ENCODE results near the gene MMP11. TPM values are rescaled to one million over a fixed set of nuclear protein-coding genes. Genes with fewer than 3 reads are reported as not detected.

The MMP11 gene
- total and polyA plus RNA-seq, 2 of the 13 experiments (the other 11 are each of a cell fraction or from before 2014, with no cell fraction given) = 8.9 to 28.6 TPM

DNA sequence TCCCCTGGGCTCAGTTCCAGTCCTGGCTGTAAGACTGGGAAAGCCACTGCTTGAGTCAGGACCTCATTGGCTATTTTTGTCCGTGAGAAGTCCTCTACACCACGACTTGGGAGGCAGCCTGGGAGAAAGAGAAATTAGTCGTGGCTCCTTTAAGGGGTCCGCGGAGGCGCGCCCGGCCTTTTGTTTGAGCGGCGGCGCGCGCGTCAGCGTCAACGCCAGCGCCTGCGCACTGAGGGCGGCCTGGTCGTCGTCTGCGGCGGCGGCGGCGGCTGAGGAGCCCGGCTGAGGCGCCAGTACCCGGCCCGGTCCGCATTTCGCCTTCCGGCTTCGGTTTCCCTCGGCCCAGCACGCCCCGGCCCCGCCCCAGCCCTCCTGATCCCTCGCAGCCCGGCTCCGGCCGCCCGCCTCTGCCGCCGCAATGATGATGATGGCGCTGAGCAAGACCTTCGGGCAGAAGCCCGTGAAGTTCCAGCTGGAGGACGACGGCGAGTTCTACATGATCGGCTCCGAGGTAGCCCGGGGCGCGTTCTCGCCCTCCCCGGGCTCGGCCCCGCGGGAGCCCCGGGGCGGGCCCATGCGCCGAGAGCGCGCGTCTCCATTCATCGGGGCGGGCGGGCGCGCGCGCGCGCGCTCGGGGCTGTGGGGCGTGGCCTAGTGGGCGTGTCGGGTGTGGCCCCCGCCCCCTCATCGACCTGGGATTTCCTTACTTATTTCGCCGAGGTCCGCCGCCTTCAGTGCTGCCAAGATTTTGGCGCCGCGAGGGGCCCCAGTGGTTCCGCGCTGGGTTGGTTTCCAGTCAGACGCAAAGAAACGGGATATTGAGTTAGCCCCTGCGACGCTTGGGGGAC, 14.3 kb downstream of the MMP11 start, which contains the start of gene SMARCB1 (continued):
- TF ChIP-seq, protein P1, sequence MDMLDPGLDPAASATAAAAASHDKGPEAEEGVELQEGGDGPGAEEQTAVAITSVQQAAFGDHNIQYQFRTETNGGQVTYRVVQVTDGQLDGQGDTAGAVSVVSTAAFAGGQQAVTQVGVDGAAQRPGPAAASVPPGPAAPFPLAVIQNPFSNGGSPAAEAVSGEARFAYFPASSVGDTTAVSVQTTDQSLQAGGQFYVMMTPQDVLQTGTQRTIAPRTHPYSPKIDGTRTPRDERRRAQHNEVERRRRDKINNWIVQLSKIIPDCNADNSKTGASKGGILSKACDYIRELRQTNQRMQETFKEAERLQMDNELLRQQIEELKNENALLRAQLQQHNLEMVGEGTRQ (IDR thresholded peaks at IDR 0.05; ENCODE audit: low read depth, low read length) = no peak
- TF ChIP-seq, protein P1 (CRISPR knock-in tag; IDR thresholded peaks at IDR 0.05; ENCODE audit: borderline replicate concordance) = no peak
- TF ChIP-seq RFXAP (CRISPR knock-in tag; IDR thresholded peaks at IDR 0.05; ENCODE audit: borderline replicate concordance) = peak; percentile 42; the same call in 1 of the 2 replicates
- peak; percentile 85 for TF ChIP-seq SP4 (CRISPR knock-in tag; IDR thresholded peaks at IDR 0.05)
- peak; percentile 77; the same call in 1 of the 2 replicates for TF ChIP-seq CSRNP1 (CRISPR knock-in tag; IDR thresholded peaks at IDR 0.05)
- TF ChIP-seq ZNF232 (CRISPR knock-in tag; IDR thresholded peaks at IDR 0.05; ENCODE audit: borderline replicate concordance) = no peak
- TF ChIP-seq ZNF678 (CRISPR knock-in tag; IDR thresholded peaks at IDR 0.05) = no peak
- no peak for TF ChIP-seq PRPF4 (IDR thresholded peaks at IDR 0.05; ENCODE audit: low read depth, low read length, poor library complexity, severe bottlenecking)
- TF ChIP-seq ZSCAN30 (CRISPR knock-in tag; IDR thresholded peaks at IDR 0.05) = no peak
- 0 out of 2 replicates have a peak, but pooled peaks have one; percentile 10 for TF ChIP-seq FOXC1 (CRISPR knock-in tag; IDR thresholded peaks at IDR 0.05; ENCODE audit: borderline replicate concordance)
- TF ChIP-seq NR2C2 (CRISPR knock-in tag; IDR thresholded peaks at IDR 0.05; ENCODE audit: borderline replicate concordance) = 0 out of 2 replicates have a peak, but pooled peaks have one; percentile 19
- TF ChIP-seq ZNF501 (CRISPR knock-in tag; IDR thresholded peaks at IDR 0.05) = peak; percentile 80
- TF ChIP-seq, protein P2, sequence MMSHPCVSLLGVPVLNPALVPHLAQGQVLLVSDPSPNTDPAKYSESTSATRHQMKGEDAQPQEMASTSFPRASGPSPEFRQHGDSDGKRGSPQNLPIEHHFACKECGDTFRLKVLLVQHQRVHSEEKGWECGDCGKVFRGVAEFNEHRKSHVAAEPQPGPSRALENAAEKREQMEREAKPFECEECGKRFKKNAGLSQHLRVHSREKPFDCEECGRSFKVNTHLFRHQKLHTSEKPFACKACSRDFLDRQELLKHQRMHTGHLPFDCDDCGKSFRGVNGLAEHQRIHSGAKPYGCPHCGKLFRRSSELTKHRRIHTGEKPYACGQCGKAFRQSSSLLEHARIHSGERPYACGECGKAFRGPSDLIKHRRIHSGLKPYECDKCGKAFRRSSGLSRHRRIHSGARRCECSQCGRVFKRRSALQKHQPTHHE (CRISPR knock-in tag; IDR thresholded peaks at IDR 0.05; ENCODE audit: borderline replicate concordance) = 0 out of 2 replicates have a peak, but pooled peaks have one; percentile 26
- TF ChIP-seq TCF12 (IDR thresholded peaks at IDR 0.05) = no peak
- TF ChIP-seq TCF12 (CRISPR knock-in tag; IDR thresholded peaks at IDR 0.05) = peak; percentile 69; the same call in 1 of the 2 replicates
- peak; percentile 38; the same call in 1 of the 2 replicates for TF ChIP-seq ZNF335 (CRISPR knock-in tag; IDR thresholded peaks at IDR 0.05)
- 0 out of 2 replicates have a peak, but pooled peaks have one; percentile 23 for TF ChIP-seq SP5 (CRISPR knock-in tag; IDR thresholded peaks at IDR 0.05; ENCODE audit: borderline replicate concordance, low read depth)
- no peak for TF ChIP-seq ZNF83 (CRISPR knock-in tag; IDR thresholded peaks at IDR 0.05; ENCODE audit: borderline replicate concordance)
- peak; percentile 40 for TF ChIP-seq ZNF883 (CRISPR knock-in tag; IDR thresholded peaks at IDR 0.05; ENCODE audit: not compliant biosample characterization)
- no peak for TF ChIP-seq FOXO1 (CRISPR knock-in tag; IDR thresholded peaks at IDR 0.05)
- TF ChIP-seq, protein P3, sequence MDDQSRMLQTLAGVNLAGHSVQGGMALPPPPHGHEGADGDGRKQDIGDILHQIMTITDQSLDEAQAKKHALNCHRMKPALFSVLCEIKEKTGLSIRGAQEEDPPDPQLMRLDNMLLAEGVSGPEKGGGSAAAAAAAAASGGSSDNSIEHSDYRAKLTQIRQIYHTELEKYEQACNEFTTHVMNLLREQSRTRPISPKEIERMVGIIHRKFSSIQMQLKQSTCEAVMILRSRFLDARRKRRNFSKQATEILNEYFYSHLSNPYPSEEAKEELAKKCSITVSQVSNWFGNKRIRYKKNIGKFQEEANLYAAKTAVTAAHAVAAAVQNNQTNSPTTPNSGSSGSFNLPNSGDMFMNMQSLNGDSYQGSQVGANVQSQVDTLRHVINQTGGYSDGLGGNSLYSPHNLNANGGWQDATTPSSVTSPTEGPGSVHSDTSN (CRISPR knock-in tag; IDR thresholded peaks at IDR 0.05; ENCODE audit: borderline replicate concordance) = no peak
- 0 out of 2 replicates have a peak, but pooled peaks have one; percentile 59 for TF ChIP-seq ZNF564 (CRISPR knock-in tag; IDR thresholded peaks at IDR 0.05)
- TF ChIP-seq SUZ12 (IDR thresholded peaks at IDR 0.05; ENCODE audit: low read depth, low read length) = no peak
